ENCODE measurements around the gene CAPNS2.

DNA sequence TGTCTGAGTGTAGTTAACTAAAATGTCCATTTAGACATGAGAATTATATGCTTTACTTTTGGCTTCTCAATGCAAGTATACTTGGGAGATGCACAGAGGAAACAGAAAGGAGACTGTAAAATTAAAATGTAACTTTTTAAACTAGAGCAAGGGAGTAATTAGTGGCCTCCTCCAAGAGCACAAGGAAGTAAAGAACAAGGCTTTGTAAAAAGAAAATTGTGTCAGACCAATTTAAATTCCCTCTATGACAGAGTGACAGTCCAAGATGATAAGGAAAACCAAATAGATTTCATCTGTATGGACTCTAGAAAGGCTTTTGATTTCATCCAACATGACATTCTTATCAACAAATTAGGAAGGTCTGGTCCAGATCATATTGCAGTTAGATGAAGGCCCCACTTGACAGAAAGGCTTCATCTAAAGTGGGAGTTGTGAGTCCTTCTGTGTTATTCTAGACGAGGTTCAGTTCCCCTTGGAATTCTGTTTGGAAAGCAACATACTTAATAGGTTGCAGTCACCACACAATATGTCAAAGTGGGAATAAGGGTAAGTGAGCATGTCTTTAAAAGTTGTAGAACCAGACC, 6.5 kb upstream of the CAPNS2 start:
- TF ChIP-seq, protein P1, sequence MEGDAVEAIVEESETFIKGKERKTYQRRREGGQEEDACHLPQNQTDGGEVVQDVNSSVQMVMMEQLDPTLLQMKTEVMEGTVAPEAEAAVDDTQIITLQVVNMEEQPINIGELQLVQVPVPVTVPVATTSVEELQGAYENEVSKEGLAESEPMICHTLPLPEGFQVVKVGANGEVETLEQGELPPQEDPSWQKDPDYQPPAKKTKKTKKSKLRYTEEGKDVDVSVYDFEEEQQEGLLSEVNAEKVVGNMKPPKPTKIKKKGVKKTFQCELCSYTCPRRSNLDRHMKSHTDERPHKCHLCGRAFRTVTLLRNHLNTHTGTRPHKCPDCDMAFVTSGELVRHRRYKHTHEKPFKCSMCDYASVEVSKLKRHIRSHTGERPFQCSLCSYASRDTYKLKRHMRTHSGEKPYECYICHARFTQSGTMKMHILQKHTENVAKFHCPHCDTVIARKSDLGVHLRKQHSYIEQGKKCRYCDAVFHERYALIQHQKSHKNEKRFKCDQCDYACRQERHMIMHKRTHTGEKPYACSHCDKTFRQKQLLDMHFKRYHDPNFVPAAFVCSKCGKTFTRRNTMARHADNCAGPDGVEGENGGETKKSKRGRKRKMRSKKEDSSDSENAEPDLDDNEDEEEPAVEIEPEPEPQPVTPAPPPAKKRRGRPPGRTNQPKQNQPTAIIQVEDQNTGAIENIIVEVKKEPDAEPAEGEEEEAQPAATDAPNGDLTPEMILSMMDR (IDR thresholded peaks at IDR 0.05; ENCODE audit: insufficient read depth, low read depth, low read length), result no peak
- no peak for TF ChIP-seq EZH2 (IDR thresholded peaks at IDR 0.05; ENCODE audit: insufficient read depth, low read length)
